ENCODE results near the gene CCT6B.

GRCh38 chr17:34886831-34887230 is 74.4 kb downstream of the CCT6B start:
- TF ChIP-seq DNMT1 (CRISPR knock-in tag; IDR thresholded peaks at IDR 0.05) (no peak), CTCF (CRISPR knock-in tag; IDR thresholded peaks at IDR 0.05) (no peak), SIN3B (IDR thresholded peaks at IDR 0.05; ENCODE audit: low read length) (no peak), SMC3 (IDR thresholded peaks at IDR 0.05; ENCODE audit: low read length) (no peak), BHLHE40 (IDR thresholded peaks at IDR 0.05; ENCODE audit: low read length) (no peak), RAD21 (CRISPR knock-in tag; IDR thresholded peaks at IDR 0.05) (no peak), NFYB (CRISPR knock-in tag; IDR thresholded peaks at IDR 0.05) (no peak), REPIN1 (CRISPR knock-in tag; IDR thresholded peaks at IDR 0.05; ENCODE audit: borderline replicate concordance, low read depth) (no peak), EP300 (IDR thresholded peaks at IDR 0.05; ENCODE audit: low read depth in 2 of 2, low read length in 2 of 2) (no peak), EP300 (CRISPR knock-in tag; IDR thresholded peaks at IDR 0.05; ENCODE audit: borderline replicate concordance) (no peak)
